Transverse colon (tissue), 4 donors: ENCODE data around the gene ZNF547.

Source experiments
- CTCF ChIP-seq, 5 experiments: fragments of 200-600 bp in 3 of 5; fragments of 450-650 bp in 2 of 5; sonication (generic) in 3 of 5; IDR thresholded peaks; 1 replicate in 2 of 5; 2 replicates in 3 of 5; pipeline ENCODE4 v1.5.1; 2016 to 2017; ENCODE audit warnings: antibody characterized with exemption in 5 of 5, inconsistent platforms in 3 of 5, mild to moderate bottlenecking in 2 of 5, moderate library complexity in 1 of 5
- EP300 ChIP-seq: sonication (generic); formaldehyde crosslinking; IDR thresholded peaks from one replicate; pipeline ENCODE4 v1.6.1; 2017; ENCODE audit warnings: antibody characterized with exemption, low read depth
- POLR2A ChIP-seq: fragments of 450-650 bp; IDR thresholded peaks from one replicate; pipeline ENCODE4 v1.6.1; 2016; ENCODE audit warnings: antibody characterized with exemption, mild to moderate bottlenecking, moderate library complexity
- POLR2AphosphoS5 ChIP-seq, 3 donors: sonication (generic); formaldehyde crosslinking; IDR thresholded peaks; one replicate each; pipeline ENCODE4 v1.6.1; 2016; ENCODE audit warnings: antibody characterized with exemption in 3 of 3

- TF ChIP-seq CTCF (IDR thresholded peaks at IDR 0.05), result no peak
- no peak for TF ChIP-seq POLR2AphosphoS5 (IDR thresholded peaks at IDR 0.05)
- TF ChIP-seq POLR2A, result no peak
- no peak for TF ChIP-seq EP300
These were observed 932 bp upstream of the ZNF547 start for GRCh38 chr19:57362419-57362818.
